ENCODE measurements around the gene DNAAF3.

GRCh38 chr19:55208880-55209692 is 42.7 kb upstream of the DNAAF3 start, which contains the start of gene PTPRH:
- no peak for TF ChIP-seq CTCF (IDR thresholded peaks at IDR 0.05)
- TF ChIP-seq YY1 (IDR thresholded peaks at IDR 0.05; ENCODE audit: low read depth), result no peak
- no peak for TF ChIP-seq FOXJ3 (CRISPR knock-in tag; IDR thresholded peaks at IDR 0.05)
- no peak for TF ChIP-seq MEF2A (IDR thresholded peaks at IDR 0.05; ENCODE audit: borderline replicate concordance, low read depth)
